GM19452 (cell line): ENCODE data around the gene UBASH3B.
"Not testable (repeated sequence)": the region's sequence is repeated elsewhere in the genome, so short reads cannot be mapped to it uniquely, and the experiment has no call there.

Experiments
- ATAC-seq: cut with Tn5 transposase; IDR thresholded peaks from one replicate; pipeline ENCODE4 v1.9.1; 2021; ENCODE audit not compliant: unreplicated experiment

Gene UBASH3B

GRCh38 chr11:122808478-122808869, 153.0 kb downstream of the UBASH3B start:
- ATAC-seq: peak; percentile 90

- no peak for ATAC-seq
Observed at GRCh38 chr11:122809866-122810265, 154.3 kb downstream of the UBASH3B start.

GRCh38 chr11:122811721-122812120, 156.2 kb downstream of the UBASH3B start:
- no peak for ATAC-seq

DNA sequence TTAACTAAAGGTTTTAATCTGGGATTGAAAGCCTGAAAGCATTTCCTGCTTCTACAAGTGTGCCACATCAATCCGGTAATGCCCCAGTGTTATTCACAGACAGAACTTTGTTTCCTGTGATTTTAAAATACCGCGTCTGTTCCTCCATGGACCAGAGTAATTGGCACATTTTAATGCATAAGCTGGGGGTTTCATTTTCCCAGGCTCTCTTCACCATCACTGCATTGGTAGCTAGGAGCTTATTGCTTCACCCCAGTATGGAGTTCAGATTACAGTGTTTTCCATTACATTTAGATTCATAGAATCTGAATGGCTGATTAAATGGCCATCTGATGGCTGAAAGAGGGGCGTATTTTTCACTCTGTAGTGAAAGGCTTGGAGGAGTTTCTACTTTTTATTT, 157.1 kb downstream of the UBASH3B start:
- no peak for ATAC-seq

GRCh38 chr11:122813176-122813893, 157.8 kb downstream of the UBASH3B start:
- no peak for ATAC-seq

DNA sequence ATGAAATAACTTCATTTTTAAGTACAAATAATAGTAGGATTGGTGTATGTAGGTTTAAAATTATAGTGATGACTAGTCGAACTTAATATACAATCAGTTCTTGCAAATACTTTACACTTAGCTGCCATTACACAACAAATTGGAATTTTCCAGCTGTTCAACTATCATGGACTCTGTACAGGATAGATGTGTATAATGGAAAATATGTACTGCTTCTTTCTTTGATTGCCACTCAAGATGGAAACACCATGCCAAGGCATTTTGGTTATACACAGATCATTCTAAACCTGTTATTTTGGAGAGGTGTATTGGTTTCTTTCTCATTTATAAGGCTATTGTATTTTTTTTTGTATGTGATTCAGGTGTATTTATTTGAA, 158.4 kb downstream of the UBASH3B start:
- no peak for ATAC-seq

- no peak for ATAC-seq
Observed at GRCh38 chr11:122814401-122814800, 158.9 kb downstream of the UBASH3B start.

- no peak for ATAC-seq
Observed at GRCh38 chr11:122815900-122816299, 160.4 kb downstream of the UBASH3B start.

- no peak for ATAC-seq
Observed at GRCh38 chr11:122816761-122817520, 161.4 kb downstream of the UBASH3B start.

GRCh38 chr11:122820158-122820557, 164.6 kb downstream of the UBASH3B start:
- no peak for ATAC-seq

- no peak for ATAC-seq
Observed at GRCh38 chr11:122821169-122821568, 165.6 kb downstream of the UBASH3B start.

DNA sequence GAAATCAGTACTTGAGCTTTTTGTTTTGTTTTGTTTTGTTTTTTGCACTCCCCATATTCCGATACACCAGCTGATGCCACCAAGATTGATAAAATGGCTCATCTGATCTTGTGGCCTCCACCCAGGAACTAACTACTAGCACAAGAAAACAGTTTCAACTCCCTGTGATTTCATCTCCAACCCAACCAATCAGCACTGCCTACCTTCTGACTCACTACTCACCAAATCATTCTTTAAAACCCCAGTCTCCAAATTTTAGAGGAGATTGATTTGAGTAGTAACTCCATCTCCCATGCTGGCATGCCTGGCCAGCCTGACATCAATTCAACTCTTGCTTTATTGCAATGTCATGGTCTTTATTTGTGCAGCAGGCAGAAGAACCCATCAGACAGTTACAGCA, 166.7 kb downstream of the UBASH3B start:
- ATAC-seq: no peak

DNA sequence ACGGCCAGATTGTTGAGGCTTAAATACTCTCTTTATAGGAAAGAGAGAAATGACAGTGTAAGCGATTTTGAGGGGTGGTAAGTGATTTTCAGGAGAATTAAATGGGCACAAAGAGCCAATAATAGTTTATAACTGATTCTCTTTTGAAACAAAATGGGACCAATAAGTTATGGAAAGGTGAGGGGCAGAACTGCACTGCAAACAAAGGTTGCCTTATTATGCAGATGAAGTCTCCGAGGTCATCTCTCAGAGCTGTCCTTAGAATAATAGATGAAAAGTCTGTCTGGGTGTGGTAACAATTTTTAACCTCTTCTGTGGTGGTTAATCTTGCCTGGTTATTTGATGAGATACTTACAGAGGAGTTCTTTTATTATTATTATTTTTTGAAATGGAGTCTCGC, 168.0 kb downstream of the UBASH3B start:
- no peak for ATAC-seq

DNA sequence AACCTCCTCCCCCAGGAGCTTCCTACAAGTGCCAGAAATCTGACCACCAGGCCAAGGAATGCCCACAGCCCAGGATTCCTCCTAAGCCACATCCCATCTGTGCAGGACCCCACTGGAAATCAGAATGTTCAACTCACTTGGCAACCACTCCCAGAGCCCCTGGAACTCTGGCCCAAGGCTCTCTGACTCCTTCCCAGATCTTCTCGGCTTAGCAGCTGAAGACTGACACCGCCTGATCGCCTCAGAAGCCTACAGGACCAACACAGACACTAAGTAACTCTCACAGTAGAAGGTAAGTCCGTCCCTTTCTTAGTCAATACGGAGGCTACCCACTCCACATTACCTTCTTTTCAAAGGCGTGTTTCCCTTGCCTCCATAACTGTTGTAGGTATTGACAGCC, 173.8 kb downstream of the UBASH3B start:
- ATAC-seq: not testable (repeated sequence)

DNA sequence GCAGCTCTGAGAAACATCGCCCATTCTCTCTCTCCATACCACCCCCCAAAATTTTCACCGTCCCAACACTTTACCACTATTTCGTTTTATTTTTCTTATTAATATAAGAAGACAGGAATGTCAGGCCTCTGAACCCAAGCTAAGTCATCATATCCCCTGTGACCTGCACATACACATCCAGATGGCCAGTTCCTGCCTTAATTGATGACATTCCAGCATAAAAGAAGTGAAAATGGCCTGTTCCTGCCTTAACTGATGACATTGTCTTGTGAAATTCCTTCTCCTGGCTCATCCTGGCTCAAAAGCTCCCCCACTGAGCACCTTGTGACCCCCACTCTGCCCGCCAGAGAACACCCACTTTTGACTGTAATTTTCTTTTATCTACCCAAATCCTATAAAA, 176.8 kb downstream of the UBASH3B start:
- not testable (repeated sequence) for ATAC-seq

DNA sequence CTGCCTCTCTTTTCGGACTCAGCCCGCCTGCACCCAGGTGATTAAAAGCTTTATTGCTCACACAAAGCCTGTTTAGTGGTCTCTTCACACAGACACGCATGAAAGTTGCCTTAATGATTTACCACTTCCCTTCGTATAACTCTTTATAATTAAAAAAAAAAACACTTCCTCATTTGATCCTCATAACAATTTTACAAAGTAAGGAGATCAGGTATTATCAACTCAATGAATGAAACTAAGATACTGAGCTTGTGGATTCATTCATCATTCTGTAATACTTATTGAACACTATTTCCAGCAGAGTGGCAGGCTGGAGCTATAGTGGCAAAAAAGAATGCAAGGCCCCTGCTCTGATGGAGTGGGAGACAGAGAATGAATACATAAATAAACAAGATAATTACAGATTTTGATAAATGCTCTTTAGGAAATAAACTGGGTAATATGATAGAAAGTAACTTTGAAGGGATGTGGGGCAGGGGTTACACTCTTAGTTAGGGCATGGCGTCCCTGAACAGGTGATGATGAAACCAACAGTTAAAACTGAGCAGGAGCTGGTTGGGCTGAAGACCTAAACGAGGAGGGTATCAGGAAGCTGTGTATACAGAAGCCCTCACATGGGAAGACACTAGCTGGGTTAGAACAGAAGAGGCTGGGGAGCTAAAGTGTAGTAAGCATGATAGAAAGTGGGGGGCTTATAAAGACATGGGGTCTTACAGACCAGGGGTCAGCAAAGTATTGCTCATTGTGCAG, 177.4 kb downstream of the UBASH3B start:
- no peak for ATAC-seq

GRCh38 chr11:122833846-122834464, 178.4 kb downstream of the UBASH3B start:
- ATAC-seq: no peak

DNA sequence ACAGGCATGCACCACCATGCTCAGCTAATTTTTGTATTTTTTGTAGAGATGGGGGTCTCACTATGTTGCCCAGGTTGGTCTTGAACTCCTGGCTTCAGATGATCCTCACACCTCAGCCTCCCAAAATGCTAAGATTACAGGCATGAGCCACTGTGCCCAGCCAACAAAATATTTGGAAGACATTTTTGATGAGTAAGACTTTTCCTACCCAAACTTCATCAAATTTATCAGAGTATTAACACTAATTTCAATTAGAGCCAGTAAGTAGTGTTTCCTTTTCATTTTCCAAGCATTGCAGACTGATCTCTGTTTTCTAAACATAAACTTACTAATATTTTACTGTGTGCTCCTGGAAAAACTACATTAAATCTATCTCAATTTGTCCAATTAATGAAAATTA, 181.4 kb downstream of the UBASH3B start:
- ATAC-seq: no peak

DNA sequence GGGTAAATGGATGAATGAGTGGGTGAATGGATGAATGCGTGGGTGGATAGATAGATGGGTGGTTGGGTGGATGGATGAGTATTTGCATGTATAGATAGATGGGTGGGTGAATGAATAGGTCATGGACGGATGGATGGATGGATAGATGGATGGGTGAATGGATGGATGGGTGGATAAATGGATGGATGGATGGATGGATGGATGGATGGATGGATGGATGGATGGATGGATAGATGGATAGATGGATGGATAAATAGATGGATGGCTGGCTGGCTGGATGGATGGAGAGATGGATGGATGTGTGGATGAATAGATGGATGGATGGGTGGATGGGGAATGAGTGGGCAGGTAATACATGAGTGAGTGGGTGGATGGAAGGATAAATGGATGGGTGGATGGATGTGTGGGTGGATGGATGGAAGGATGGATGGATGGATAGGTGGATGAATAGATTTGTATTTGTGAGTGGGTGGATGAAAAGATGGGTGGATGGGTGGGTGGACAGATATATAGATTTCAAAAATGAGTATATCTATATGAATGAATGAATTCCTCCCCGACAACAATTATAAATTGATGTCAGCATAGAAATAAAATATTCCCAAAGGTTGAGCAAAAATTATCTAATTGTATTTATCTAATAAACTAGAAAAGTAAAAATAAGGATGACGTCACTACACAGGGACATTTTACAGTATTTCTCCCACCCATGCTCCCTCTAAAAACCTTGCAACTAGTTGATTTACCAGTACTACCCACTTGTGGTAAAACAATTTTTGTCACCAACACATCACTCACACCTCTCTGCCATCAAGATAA, 182.2 kb downstream of the UBASH3B start:
- no peak for ATAC-seq

- ATAC-seq: peak; percentile 82
Observed at GRCh38 chr11:122843281-122844141, 188.0 kb downstream of the UBASH3B start.
